DOHH2 (cell line): ENCODE results near the gene ACTN3.

Source experiments
- CTCF ChIP-seq: fragments of 200-600 bp; sonication (generic); IDR thresholded peaks from one replicate; pipeline ENCODE4 v1.5.1; 2014; ENCODE audit warnings: antibody characterized with exemption, mild to moderate bottlenecking, low read depth, low read length; ENCODE audit not compliant: poor library complexity, severe bottlenecking
- EZH2phosphoT487 ChIP-seq: fragments of 200-600 bp; sonication (generic); IDR thresholded peaks from 2 replicates; pipeline ENCODE4 v1.6.1; 2017; ENCODE audit warnings: borderline replicate concordance, mild to moderate bottlenecking, antibody characterized with exemption, low read length, moderate library complexity, mixed read lengths

DNA sequence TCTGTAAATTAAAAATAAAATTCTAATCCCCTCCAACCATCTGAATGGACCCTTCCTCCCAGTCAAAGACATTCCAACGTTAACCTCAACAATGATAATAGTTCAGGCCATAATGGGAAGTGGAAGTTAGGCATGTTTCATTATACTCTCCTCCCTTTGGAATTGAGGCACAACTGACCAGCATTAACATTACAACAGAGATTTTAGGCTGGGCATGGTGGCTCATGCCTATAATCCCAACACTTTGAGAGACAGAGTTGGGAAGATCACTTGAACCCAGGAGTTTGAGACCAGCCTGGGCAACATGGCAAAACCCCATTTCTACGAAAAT is 24.1 kb downstream of the ACTN3 start:
- TF ChIP-seq CTCF (no peak), EZH2phosphoT487 (no peak)
